ENCODE data around the gene DOCK8.

GRCh38 chr9:365436-365835 lies 150.8 kb downstream of the DOCK8 start:
- TF ChIP-seq SRF (IDR thresholded peaks at IDR 0.05; ENCODE audit: low read depth): no peak
- no peak for TF ChIP-seq ZNF274 (IDR thresholded peaks at IDR 0.05; ENCODE audit: low read depth, low read length)
- no peak for TF ChIP-seq CTCF (IDR thresholded peaks at IDR 0.05 in 2 of 3, conservative IDR thresholded peaks at IDR 0.05 in 1 of 3; ENCODE audit: borderline replicate concordance in 1 of 3, insufficient read depth in 1 of 3, low read depth in 2 of 3, low read length in 2 of 3)
- TF ChIP-seq JUND (IDR thresholded peaks at IDR 0.05): no peak
- TF ChIP-seq ATF3 (IDR thresholded peaks at IDR 0.05): no peak
- no peak for TF ChIP-seq EZH2 (IDR thresholded peaks at IDR 0.05)
- TF ChIP-seq POLR2A (IDR thresholded peaks at IDR 0.05; ENCODE audit: borderline replicate concordance, extremely low read depth, insufficient read depth, insufficient read length): no peak
- TF ChIP-seq EZH2phosphoT487 (IDR thresholded peaks at IDR 0.05; ENCODE audit: borderline replicate concordance): no peak
- no peak for TF ChIP-seq REST (IDR thresholded peaks at IDR 0.05; ENCODE audit: low read depth)
- no peak for TF ChIP-seq SP1 (IDR thresholded peaks at IDR 0.05; ENCODE audit: low read depth)
- TF ChIP-seq CBX3 (IDR thresholded peaks at IDR 0.05; ENCODE audit: low read depth): no peak
- TF ChIP-seq SIN3A (IDR thresholded peaks at IDR 0.05; ENCODE audit: low read depth): no peak
- TF ChIP-seq ELF1 (IDR thresholded peaks at IDR 0.05; ENCODE audit: borderline replicate concordance, low read depth): no peak
- TF ChIP-seq EGR1 (IDR thresholded peaks at IDR 0.05; ENCODE audit: low read depth): no peak

Measured in HCT116 (cell line).